G401 (cell line): ENCODE results near the gene BACH2. TPM values are rescaled to one million over a fixed set of nuclear protein-coding genes. Genes with fewer than 3 reads are reported as not detected.

Source experiments
- DNase-seq: peaks from one replicate; pipeline ENCODE4 v3.0.0-alpha.2; 2015; ENCODE audit warnings: low spot score
- in situ Hi-C: cut with HindIII; loops from 2 replicates; pipeline ENCODE4 v1.10.0; 2016; ENCODE audit warnings: low sequenced_read_pairs, mixed read lengths
- total RNA-seq: library from RNA; depleted of rRNA; stranded (reverse); fragments of >200 nt; shearing (Covaris generic); gene quantifications from 2 replicates; pipeline ENCODE4 v1.2.3, GENCODE V29; 2014

BACH2 gene
- total RNA-seq, 1 experiment from 2014 or later, result 0.71 TPM

GRCh38 chr6:89951574-89952104, 345.0 kb downstream of the BACH2 start:
- peak; percentile 87 for DNase-seq
- in situ Hi-C loops, result no loop called here

GRCh38 chr6:89950879-89951391, 345.7 kb downstream of the BACH2 start:
- in situ Hi-C loops, result no loop called here
- DNase-seq, result no peak

GRCh38 chr6:89950446-89950845, 346.2 kb downstream of the BACH2 start:
- DNase-seq, result no peak
- in situ Hi-C loops, result no loop called here

- DNase-seq, result no peak
- in situ Hi-C loops, result no loop called here
Measured at GRCh38 chr6:89948876-89949275, 347.8 kb downstream of the BACH2 start.

- in situ Hi-C loops, result no loop called here
- DNase-seq, result no peak
Measured at GRCh38 chr6:89944826-89945407, 351.7 kb downstream of the BACH2 start.

GRCh38 chr6:89944181-89944755, 352.4 kb downstream of the BACH2 start:
- in situ Hi-C loops, result no loop called here

GRCh38 chr6:89942601-89943000, 354.0 kb downstream of the BACH2 start:
- in situ Hi-C loops, result no loop called here
- DNase-seq, result no peak

More at GRCh38 chr6:89944181-89944755, 352.4 kb downstream of the BACH2 start:
- DNase-seq, result no peak

- no peak for DNase-seq
- in situ Hi-C loops, result no loop called here
Measured at GRCh38 chr6:89941763-89942497, 354.7 kb downstream of the BACH2 start.

- peak; percentile 70 for DNase-seq
- in situ Hi-C loops, result no loop called here
Measured at GRCh38 chr6:89941031-89941762, 355.4 kb downstream of the BACH2 start.

GRCh38 chr6:89940225-89941027, 356.2 kb downstream of the BACH2 start:
- in situ Hi-C loops, result no loop called here
- DNase-seq, result peak; percentile 95

- in situ Hi-C loops, result no loop called here
- DNase-seq, result no peak
Measured at GRCh38 chr6:89939144-89939543, 357.5 kb downstream of the BACH2 start.

GRCh38 chr6:89938014-89938413, 358.6 kb downstream of the BACH2 start:
- no peak for DNase-seq
- in situ Hi-C loops, result no loop called here

- no peak for DNase-seq
- in situ Hi-C loops, result no loop called here
Measured at GRCh38 chr6:89936177-89936576, 360.5 kb downstream of the BACH2 start.

- no peak for DNase-seq
- in situ Hi-C loops, result no loop called here
Measured at GRCh38 chr6:89934685-89935366, 361.8 kb downstream of the BACH2 start.

GRCh38 chr6:89932245-89932802, 364.3 kb downstream of the BACH2 start:
- in situ Hi-C loops, result no loop called here

GRCh38 chr6:89930789-89931188, 365.9 kb downstream of the BACH2 start:
- in situ Hi-C loops, result no loop called here

More at GRCh38 chr6:89932245-89932802, 364.3 kb downstream of the BACH2 start:
- DNase-seq, result no peak

GRCh38 chr6:89928604-89929003, 368.0 kb downstream of the BACH2 start:
- in situ Hi-C loops, result no loop called here
- no peak for DNase-seq

More at GRCh38 chr6:89930789-89931188, 365.9 kb downstream of the BACH2 start:
- DNase-seq, result no peak
